LNCAP (cell line): ENCODE results near the gene LAMP2.

Experiments used
- TF ChIP-seq, protein P1 (sequence below): fragments of 450-650 bp; IDR thresholded peaks from 2 replicates; pipeline ENCODE4 v1.5.1; 2017; ENCODE audit warnings: mild to moderate bottlenecking

The LAMP2 gene

DNA sequence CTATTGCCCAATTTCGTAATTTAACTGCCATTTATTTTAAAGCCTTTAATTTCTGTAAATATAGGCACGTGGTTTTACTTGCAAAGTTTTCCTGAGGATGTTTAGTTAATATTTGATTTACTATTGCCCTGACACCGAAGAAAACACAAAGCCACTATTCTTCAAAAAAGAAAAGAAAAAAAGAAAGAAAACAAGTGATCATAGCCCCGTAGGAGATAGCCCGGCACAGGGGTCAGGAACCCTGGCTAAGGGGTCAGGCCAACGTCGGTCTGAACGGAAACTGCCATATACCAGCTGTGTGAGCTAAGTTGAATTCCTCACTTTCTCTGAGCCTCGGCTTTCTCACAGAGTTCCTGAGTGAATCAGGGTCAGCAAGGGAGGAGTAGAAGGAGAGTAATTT is 17.7 kb upstream of the LAMP2 start:
- TF ChIP-seq, protein P1, sequence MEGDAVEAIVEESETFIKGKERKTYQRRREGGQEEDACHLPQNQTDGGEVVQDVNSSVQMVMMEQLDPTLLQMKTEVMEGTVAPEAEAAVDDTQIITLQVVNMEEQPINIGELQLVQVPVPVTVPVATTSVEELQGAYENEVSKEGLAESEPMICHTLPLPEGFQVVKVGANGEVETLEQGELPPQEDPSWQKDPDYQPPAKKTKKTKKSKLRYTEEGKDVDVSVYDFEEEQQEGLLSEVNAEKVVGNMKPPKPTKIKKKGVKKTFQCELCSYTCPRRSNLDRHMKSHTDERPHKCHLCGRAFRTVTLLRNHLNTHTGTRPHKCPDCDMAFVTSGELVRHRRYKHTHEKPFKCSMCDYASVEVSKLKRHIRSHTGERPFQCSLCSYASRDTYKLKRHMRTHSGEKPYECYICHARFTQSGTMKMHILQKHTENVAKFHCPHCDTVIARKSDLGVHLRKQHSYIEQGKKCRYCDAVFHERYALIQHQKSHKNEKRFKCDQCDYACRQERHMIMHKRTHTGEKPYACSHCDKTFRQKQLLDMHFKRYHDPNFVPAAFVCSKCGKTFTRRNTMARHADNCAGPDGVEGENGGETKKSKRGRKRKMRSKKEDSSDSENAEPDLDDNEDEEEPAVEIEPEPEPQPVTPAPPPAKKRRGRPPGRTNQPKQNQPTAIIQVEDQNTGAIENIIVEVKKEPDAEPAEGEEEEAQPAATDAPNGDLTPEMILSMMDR: no peak

DNA sequence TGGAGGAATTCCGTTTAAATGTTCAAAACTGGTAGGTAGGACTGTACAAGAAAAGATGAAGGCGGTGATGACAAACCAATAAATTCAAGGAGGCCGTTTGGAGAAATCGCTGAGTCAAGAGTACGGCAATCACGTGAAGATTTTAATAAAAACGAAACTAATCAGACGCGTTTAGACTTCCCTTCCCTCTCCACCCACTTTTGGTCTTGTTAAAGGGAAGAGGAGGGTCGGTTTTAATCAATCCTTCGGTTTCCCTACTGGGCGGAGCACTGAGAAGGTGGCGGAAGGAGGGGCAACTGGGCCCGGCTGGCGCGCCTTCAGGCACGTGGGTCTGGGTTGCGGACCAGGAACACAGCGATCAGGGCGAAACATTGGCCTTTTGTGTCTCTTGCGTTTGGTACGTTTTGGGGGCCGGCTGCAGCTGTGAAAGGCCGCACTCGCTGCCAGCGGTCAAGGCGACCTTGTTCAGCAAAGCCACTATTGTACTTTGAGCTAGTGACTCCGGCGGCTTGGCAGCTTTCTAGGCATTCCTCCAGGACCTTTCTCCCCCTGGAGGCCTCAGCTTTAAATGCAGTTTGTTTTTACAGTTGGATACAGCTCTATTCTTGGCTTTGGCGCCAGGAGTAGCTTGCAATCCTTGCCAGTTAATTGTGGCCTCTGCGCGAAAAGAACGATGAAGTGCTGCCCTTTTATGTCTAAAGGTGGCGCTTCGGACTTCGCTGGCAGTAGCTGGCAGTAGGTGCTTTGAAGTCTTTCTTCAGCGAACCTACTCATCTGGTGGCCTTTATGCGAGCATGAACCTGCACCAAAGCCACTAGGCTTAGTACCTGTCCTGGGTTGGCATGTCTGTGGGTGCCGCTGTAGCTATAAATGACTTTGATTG is 16.8 kb upstream of the LAMP2 start:
- TF ChIP-seq, protein P1: peak; percentile 48

DNA sequence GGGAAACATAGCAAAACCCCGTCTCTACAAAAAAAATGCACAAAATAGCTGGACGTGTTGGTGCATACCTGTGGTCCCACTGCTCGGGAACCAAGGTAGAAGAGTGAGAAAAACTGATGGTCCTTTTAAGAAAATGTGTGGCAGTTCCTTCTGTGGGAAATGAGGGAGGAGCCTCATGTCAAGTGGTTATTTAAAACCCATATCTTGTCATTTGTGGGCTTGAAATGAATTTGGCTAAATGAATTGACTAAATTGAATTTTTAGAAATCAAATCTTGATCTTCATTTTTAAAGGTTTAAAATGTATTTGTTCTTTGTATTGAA is 16.2 kb upstream of the LAMP2 start:
- TF ChIP-seq, protein P1: no peak

DNA sequence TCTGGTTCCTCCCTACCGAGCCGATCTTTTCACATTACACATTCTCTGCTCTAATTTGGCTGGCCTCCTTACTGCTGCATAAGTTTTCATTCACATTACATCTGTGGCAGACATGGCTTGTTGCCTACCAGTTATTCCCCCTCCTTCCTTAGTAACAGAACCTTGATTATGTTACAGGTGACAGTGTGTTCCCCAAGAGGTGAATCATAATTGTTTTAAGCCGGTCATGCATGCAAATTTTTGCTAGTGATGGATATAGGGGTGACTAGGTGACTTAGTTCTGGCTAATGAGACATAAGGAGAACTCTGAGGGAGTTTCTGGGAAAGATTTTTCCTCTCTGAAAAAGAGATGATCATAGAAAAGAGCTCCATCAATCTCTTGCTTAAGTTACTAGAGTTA is 8.4 kb upstream of the LAMP2 start:
- TF ChIP-seq, protein P1: no peak

DNA sequence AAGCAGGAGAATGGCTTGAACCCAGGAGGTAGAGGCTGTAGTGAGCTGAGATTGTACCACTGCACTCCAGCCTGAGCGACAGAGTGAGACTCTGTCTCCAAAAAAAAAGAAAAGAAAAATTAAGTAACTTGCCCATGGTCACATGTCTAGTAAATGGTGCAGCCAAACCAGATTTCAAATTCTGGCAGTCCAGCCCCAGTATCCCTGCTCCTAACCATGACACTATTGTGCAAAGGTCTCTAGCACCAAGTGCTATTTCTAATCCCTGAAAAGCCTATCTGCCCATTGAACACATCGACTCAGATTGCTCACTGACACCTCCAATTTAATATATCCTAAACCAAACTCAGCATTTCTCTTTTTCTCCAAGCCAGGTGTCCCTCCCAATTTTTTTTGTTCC is 7.6 kb upstream of the LAMP2 start:
- TF ChIP-seq, protein P1: no peak

DNA sequence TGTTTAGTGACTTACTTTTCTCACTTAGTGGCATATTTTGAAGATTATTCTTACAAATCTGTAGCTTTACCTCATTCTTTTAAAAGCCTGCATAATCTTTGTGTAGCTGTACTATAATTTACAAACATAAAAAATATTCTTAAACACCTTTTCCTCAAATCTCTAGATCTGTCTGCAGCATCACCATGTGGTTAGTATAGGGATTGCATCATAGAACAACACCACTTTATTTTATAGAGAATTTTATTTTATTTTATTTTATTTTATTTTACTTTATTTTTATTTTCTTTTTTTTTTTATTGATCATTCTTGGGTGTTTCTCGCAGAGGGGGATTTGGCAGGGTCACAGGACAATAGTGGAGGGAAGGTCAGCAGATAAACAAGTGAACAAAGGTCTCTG is 6.4 kb upstream of the LAMP2 start:
- TF ChIP-seq, protein P1: peak; percentile 38

DNA sequence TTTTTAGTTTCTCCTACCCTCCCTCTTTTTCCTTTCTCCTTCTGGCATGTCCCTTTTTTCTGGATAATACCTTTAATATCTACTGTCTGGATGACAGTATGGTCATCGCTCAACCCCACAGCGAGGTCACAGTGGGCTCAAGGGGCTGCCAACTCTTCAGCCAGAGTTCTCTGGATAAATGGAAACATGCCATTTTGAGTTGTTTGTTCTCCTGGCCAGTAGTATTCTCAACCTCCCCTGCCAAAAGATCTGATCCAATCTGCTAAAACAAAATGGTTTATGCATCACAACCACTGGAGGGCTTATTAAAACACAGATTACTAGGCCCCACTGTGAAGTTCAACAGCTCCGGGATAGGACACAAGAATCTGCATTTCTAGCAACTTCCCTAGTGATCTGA is 5.0 kb upstream of the LAMP2 start:
- TF ChIP-seq, protein P1: no peak

DNA sequence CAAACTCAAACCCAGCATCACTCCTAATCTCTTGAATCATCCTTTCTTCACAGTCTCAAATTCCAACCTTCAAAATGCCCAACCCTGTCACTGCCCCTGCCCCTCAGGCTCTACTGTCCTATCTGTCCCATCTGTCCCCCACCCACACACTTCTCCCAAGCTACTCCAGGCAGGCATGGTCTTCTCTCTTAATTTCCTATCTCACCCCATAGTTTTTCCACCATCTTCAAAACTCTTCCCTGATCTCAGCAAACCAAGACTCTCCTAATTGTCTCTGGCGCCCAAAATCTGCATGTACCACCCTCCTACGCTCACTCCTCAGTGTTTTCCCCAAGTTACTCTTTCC is 644 bp downstream of the LAMP2 start:
- TF ChIP-seq, protein P1: no peak
